IMR-90 (cell line): ENCODE data around the gene ATP10D.

Experiments used
- POLR2A ChIP-seq: IDR thresholded peaks from 2 replicates; pipeline ENCODE4 v1.6.1; 2012; ENCODE audit warnings: mild to moderate bottlenecking, low read depth, low read length
- RFX5 ChIP-seq: IDR thresholded peaks from 2 replicates; pipeline ENCODE4 v1.8.0; 2012; ENCODE audit warnings: low read depth, mild to moderate bottlenecking, low read length, moderate library complexity

DNA sequence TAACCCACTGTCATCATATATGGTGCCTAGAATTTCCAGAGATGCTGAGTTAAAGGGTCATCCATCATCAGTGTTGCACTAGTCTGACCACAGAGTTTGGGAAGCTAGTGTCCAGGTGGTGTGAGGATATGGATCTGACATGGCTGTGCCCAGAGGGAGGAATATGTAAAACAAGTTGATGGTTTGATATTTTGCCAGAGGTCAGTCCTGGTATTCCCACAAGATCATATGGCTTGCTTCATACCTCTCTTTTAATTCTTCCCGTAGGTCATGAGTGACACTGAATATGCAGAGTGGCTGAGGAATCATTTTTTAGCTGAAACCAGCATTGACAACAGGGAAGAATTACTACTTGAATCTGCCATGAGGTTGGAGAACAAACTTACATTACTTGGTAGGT, 75.6 kb downstream of the ATP10D start:
- TF ChIP-seq RFX5 = no peak
- TF ChIP-seq POLR2A = no peak
